AML-193 (cell line): Measurements from ENCODE around the gene HSPA12A.

Experiments
- DNase-seq, 2 experiments: peaks; one replicate each; lab custom pipeline; 2025; lab: John Stamatoyannopoulos, UW

Gene HSPA12A

DNA sequence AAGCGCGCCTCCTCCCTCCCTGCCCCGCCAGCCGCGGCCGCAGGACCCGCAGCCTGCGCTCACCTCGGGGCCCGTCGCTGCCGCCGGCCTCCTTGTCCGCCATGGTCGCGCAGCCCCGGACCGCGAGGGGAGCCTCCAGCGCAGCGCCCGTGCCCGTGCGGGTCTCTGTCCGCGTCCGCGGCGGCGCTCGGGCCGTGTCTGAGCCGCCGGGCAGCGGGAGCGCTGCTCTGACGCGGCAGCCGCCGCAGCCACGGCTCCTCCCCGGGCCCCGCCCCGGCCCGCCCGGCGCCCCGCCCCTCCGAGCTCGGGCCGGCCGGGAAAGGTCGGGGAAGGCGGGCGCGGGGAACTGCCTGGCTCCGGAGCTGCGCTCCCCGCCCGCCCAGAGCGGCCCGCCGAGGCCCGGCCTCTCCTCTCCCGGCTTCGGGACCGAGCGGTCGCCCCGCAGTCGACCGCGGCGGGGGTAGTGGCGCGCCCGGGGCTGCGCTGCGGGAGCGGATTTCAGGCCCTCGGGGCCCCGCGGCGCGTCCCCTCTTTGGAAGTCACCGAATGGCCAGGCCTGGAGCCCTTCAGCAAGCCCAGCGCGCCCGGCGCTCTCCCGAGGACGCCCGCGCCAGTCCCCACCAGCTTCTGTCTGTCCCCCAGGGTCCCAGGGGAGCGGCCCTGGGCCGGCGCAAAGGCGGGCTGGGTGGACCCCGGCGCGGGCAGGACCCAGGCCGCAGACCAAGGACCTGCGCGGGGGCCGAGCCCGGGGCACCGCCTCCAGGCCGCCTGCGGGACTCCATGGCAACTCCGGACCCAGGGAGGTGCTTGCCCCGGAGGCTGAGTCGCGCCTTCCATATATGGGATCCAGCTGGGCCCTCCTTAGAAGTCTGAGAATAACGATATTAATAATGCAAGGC lies at the start of gene HSPA12A:
HSPA12A (minus strand) TSS at position 200 of the 899 bp plus-strand sequence; CDS start at position 103, 97 bp downstream.
- no peak for DNase-seq

DNA sequence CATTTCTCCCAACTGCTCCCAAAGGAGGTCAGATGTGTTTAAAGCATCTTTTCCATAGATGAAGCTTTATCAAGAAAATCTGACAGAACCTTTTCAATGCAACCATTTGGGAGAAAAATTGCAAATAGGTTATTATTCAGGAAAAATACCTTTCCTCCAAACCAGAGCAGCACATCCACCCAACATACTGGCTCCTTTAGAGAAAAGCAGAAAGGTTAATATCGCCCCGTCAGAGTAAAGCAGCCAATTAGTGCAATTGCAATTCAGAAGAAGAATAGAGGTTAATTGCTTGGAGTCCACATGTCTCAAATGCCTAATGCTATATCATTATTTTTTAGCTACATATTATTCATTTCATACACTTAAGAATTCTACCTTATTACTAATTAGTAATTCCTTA lies 48.9 kb upstream of the HSPA12A start:
- no peak for DNase-seq

- peak; percentile 5 to 14 for DNase-seq
Observed at GRCh38 chr10:116787893-116788665, 45.7 kb upstream of the HSPA12A start.

GRCh38 chr10:116787053-116787659 lies 44.8 kb upstream of the HSPA12A start:
- no peak for DNase-seq

- no peak for DNase-seq
Observed at GRCh38 chr10:116785867-116786266, 43.5 kb upstream of the HSPA12A start.

- no peak for DNase-seq
Observed at GRCh38 chr10:116785282-116785681, 42.9 kb upstream of the HSPA12A start.

DNA sequence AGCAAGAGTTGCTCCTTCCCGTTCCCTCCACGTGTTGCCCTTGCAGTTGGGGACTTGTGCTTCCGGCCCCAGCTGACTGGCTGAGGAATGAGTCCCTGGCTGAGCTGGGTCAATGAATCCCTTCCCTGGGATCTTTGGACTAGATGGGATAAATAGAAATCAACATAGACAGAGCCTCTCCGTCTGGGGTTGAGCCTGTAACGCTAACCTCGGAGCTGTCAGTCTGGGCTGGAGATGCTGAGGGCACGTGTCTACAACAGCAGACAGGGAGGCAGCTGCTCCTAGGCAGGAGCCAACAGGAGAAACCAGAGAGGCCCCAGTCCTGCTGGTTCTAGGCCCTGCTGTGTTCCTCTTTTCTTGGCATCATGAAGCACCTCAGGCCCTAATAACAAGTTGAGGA lies 42.3 kb upstream of the HSPA12A start:
- DNase-seq: no peak

- no peak for DNase-seq
Observed at GRCh38 chr10:116784035-116784434, 41.7 kb upstream of the HSPA12A start.

DNA sequence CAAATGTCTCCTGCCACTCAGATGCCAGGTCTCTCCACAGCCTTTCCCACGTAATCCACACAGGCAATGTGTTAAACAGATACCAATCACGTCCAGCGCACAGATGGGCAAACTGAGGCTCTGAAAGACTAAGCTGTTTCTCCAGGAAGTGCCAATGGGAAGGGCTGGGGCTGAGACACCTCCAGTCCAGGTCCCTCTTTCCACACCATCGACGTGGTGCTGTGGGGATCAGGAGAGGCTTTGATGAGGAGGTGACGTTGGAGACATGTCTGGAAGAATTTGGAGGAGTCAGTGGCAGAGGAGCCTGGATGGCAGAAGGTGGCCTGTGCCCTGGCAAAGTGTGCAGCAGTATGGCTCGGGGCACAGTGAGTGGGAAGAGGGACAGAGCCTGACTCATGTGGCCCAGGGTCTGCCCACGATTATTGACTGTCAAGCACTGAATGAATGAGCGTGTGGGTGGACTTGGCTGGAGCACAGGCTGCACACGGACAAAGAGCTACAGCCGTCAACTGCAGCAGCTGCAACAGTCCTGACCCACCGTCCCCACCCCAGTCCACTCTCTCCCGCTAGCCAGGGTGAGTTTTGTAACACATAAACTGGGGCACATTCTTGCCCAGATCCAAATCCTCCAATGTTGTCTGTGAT lies 40.8 kb upstream of the HSPA12A start:
- DNase-seq: no peak

DNA sequence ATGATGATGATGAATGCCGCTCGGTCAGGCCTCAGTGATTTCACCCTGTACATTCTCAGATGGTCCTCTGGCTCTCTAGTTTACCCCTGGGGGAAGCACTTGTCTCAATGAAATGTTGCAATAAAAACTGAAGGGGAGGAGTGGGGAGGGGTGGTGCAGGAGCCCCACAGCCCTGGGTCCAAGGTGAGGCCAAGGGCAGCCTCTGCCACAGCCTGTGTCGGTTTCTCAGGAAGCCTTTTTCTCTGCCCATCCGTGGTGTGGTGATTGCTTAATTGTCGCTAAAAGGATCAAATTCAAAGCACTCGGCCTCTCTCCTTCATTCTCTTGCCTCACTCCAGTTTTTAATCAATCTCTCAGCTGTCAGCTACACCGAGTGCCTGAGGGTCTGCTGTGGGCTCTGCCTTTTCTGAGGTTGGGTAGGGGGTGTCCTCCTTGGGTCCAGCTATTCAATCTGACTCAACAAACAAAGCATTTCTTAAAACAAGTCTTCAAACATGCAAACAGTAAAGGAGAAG lies 39.1 kb upstream of the HSPA12A start:
- DNase-seq: no peak

DNA sequence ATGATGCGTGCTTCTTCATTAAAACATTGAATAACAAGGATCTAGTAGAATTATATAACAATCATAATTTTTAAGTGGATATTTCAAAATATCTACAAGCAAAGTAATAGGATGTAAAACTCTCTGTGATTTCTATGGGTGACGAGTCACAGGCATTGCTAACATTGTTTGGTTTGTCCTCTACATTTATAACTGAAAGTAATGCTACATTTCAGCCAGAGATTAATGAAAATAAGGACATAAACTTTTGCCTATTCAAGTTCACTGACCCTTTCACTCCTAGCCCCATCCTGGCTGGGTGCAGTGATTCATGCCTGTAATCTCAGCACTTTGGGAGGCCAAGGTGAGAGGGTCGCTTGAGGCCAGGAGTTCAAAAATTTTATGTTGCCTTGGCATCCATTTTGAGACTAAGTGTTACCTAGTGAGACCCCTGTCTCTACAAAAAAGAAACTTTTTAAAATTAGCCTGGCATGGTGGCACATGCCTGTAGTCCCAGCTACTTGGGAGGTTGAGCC lies 38.4 kb upstream of the HSPA12A start:
- DNase-seq: no peak

DNA sequence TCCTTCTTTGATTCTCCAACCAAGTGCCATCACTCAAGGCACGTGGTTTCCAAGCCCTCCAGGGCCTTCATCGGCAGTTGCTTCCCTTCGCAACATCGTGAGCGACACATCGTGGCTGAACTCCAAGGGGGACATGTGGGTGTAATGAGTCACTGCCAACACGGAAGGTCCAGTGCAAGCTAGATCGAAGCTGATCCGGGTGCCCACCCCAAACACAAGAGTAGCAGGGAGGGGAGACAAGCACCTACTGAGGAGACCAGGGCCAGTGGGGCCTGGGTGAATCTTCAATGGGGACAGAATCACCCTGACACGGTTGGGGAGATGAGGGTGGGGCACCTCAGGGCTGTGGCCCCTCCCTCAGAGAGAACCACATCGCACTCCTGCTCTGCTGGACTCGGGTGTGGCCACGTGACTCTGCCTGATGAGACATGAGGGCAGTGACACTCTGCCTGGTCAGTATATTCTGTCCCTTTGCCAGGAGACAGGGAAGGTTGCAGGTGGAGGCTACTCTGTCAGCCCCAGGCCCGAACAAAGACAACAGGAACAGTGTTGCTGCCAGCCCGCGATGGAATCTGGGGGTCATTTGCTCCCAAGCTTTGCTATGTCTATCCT lies 36.8 kb upstream of the HSPA12A start:
- DNase-seq: no peak

DNA sequence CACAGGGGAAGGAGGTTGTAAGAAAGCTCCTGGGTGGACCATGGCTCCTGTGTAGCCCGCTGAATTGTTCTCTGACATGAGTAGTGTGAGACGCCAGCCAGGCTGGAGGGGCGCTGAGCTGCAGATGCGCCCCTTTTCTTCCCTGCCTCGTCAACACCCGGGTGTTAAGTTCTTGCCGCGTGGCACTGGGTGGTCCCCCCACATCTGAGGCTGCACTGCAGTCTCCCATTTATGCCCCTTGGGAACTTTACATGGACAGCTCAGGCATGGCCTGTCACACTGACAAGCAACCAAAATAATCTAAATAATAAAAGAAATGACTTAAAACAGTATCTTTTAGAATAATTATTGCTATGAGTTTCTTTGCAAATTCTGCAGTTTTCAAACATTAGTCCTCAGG lies 34.6 kb upstream of the HSPA12A start:
- no peak for DNase-seq

GRCh38 chr10:116775488-116776400 lies 33.4 kb upstream of the HSPA12A start:
- no peak for DNase-seq

DNA sequence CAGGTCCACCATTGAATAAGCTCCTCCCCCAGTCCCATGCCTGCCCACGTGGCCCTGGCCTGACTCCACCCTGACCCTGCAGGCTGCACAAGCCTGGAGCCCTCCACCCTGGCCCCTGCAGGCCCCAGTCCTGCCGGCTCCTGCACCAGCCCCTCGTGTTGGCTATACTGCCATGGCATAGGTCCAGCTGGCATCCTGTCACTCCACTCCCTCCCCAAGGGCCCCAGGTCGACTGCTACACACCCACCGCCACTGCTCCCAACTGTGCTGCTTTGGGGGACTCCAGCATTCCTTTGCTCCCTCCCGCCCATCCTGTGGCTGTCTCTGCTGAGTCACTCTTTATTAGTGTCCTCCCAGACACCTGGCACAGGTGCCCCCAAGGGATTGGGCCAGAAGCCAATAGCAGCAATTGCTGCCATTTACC lies 32.4 kb upstream of the HSPA12A start:
- no peak for DNase-seq

DNA sequence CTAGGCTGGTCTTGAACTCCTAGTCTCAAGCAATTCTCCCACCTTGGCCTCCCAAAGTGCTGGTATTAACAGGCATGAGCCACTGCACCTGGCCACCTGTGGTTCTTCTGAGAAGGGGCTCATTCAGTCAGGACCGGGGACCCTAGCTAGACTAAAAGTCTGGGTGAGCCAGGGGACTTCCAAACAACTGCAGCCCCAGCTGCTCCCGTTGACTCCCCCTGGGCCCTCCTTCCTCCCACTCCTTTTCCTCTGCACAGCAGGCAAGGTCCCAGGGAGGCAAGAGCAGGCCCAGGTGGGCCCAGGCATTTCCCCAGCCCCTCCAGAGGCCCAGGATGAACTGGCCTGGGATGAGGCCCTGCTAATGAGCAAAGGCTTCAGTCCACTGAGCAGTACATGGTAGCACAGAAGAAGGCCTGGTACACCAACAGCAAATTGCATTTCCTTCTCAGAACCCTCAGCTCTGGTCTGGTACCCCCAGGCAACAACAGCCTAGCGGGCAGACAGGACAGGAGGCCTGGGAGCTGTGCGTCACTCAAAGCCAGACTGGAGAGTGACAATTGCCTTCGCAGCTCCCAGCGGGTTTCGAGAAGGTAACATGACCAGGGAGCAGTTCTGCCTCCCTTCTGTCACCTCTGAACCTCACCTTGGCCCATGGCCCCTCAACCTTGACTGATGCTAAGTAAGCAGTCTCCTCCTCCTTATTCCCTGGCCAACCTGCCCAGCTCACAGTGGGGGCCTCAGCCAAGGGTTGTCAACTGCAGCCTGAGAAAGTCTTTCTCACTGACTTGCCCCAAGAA lies 30.7 kb upstream of the HSPA12A start:
- DNase-seq: no peak

- no peak for DNase-seq
Observed at GRCh38 chr10:116771959-116772585, 29.7 kb upstream of the HSPA12A start.

DNA sequence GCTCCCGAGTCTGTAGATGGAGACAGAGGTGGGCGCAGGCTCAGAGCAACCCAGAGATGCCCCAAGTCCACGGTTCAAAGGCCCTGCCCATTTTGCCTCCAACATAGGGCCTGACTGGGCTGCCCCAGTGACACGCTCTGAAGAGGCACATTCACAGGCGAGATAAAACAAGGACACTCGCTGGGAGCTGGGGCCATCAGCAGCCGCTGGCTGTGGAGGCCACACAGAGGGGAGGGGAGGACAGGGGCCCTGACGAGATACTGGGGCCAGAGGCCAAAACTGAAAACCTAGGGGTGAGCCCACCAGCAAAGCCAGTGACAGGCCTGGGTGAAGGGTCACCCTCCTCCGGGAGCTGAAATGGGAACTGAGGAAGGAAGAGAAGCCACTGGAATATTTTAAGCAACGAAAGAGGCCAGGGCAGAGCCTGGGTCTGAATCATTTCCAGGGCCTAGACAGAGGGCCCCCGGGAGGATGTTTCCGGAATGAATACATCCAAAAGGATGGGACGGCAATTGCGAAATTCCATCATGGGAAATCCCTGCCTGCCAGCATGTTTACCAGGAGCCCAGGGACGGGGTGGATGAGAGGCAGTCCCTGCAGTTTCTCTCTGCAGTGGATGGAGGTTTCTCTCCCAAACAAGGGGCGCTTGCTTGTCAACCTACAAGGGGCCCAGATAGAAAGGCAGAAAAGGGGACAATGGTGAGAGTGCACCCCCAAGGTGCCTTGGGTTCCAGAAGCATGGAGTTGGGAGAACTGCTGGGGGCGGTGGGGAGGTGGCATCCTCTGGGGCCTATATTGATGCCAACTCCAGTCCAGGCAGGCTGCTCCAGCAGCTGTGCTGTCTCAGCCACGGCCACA lies 29.0 kb upstream of the HSPA12A start:
- DNase-seq: no peak
